HG03060 (cell line): ENCODE data around the gene NEK5.

ENCODE experiments used
- ATAC-seq: cut with Tn5 transposase; IDR thresholded peaks from one replicate; pipeline ENCODE4 v1.9.1; 2021; ENCODE audit warnings: low read depth, moderate number of reproducible peaks; ENCODE audit not compliant: unreplicated experiment

The NEK5 gene

DNA sequence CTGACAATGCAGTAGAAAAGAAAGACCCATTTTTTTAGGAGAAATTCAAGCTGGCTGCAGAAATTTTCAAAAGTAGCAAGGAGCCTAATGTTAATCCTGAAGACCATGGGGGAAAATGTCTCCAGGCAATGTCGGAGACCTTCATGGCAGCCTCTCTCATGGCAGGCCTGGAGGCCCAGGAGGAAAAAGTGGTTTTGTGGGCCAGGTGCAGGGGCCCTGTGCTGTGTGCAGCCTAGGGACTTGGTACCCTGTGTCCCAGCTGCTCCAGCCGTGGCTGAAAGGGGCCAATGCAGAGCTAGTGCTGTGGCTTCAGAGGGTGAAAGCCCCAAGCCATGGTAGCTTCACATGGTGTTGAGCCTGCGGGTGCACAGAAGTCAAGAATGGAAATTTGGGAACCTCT lies 112.6 kb downstream of the NEK5 start:
- ATAC-seq = no peak

DNA sequence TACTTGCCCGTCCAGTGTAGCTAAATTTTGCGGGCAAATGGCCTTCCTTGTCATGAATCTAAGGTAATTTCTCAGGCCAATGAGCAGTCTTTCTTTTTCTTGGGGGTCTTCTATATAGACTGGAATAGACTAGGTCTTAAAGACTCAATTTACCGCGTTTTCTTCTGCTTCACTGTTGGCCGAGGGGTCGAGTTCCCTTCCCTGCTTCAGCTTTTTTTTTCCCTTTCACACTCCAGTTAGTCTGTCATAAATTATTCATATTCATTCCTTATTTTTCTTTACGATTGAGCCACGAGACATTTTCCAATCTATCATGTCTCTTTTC lies 116.4 kb downstream of the NEK5 start:
- ATAC-seq = no peak

DNA sequence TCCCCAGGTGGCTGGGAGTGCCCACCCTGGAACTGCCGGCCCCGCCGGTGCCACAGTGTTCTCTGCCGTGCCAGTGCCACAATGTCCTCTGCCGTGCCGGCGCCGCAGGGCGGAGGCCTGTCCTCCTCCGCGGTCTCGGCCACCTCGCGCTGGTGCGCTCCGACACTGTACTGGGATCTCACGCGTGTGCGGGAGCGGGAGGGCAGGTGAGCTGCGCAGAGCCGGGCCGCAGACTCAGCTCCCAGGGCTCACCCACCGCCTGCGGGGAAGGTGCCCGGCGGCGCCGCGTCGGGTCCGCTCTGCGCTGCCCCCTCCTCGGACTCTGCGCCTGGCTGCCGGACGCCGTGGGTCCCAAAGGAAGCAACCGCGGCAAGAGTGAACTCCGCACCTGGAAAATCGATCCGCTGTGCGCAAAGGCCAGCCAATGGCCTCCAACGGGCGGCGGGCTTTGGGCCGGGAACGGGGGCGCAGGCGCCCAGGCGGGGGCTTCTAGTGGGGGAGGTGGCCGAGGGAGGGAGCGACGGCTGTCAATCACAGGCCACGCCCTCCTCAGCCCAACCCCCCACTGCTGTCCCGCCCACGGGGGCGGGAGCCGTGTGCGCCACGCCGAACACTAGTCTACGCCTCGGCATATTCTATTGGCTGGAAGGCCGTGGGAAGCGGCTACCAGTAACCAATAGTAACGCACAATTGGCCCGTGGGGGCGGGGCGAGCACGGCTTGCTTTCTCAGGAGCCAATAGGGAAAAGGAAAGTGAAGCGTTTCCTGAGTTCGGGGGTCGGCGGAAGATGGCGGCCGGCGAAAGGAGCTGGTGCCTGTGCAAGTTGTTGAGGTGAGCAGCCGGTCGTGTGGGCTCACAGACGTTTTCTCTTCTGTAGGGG lies 117.0 kb downstream of the NEK5 start, which contains the start of gene ALG11:
Gene ALG11, plus strand, starts transcription at position 767 of the 880 bp plus-strand sequence. Its CDS starts 21 bp downstream, at position 788.
- ATAC-seq = peak; percentile 98

DNA sequence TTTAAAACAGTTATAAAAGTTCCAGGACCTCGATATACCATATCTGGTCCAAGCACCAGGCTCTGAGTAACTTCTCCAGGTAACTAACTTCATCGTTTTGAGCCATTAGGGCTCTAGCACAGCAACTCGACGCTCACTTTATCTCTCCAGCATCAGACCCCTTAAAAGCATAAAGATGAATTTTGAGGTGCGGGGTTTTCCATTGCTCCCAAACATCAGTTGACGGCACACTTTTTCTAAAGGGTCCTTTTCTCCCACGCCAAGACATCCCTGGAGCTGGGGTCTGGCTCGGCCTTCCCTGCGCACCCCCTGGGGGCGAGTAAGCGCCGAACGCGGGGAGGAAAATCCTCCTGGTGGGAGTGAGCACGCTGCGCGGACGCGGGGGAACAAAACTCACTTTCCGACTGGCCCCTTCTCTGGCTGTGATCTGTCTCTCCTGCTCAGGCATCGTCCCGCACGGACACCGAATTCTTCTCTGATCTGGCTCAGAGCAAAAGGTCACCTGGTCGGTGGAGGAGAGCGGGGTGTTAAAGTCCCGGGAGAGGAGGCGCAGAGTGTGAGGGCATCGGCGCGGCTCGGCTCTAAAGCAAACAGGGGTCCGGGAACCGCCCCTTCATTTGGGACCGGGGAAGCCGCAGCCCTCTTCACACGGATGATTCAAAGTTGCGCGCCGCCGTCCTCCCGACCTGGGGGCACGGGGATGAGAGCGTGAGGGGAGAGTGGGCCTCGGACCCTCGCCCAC lies 117.8 kb downstream of the NEK5 start, which contains the start of gene ATP7B:
Gene ATP7B, minus strand, starts transcription at position 561 of the 742 bp plus-strand sequence. Its CDS starts 113 bp downstream, at position 448.
- no peak for ATAC-seq

DNA sequence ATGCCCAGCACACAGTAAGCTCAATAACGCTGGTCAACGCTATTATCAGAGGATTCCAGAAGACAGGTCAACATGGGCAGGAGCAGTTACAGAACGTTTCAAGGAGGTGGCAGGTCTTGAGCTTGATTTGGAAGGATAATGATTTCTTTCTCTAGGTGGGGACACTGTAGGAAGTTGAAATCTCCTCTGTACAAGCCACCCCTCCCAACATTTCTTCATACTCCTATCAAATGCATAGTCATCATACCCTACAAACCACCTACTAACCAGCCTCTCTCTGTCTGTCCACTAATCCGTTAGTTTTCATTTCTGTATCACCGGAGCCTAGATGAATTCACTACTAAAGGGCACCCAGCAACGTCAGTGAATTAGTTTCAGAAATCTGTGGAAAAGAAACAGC lies 118.9 kb downstream of the NEK5 start:
- ATAC-seq = no peak

DNA sequence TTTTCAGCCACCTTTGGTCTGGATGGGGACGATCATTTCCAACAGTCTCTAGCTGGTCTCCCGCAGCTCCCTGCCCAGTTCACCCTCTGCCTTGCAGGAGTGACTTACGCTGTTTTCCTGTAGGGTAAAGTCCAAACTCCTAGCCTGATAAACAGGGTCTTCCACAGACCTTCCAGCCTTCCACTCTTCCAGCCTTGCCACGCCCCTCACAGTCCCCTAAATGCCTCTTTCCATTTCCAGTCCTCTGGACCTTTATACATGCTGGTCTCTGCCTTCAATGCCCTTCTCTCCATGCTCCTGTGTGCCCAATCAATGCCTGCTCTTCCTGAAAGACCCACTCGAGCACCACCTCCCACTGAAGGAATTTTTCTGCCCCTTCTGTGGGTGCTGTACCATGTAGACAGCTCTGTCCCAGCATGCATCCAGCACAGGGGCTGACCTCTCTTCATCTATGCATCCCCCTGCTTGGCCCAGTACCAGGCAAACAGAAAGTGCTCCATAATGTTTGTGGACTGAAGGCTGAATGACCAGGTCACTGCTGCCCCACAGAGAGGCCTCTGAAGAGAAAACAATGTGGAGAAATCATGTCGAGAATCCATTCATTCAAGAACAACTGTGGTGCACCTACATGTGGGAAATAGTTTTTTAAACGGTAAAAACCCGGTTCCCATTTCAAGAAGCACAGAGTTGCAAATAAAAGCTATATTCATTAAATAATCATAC lies 122.2 kb downstream of the NEK5 start:
- ATAC-seq = no peak

DNA sequence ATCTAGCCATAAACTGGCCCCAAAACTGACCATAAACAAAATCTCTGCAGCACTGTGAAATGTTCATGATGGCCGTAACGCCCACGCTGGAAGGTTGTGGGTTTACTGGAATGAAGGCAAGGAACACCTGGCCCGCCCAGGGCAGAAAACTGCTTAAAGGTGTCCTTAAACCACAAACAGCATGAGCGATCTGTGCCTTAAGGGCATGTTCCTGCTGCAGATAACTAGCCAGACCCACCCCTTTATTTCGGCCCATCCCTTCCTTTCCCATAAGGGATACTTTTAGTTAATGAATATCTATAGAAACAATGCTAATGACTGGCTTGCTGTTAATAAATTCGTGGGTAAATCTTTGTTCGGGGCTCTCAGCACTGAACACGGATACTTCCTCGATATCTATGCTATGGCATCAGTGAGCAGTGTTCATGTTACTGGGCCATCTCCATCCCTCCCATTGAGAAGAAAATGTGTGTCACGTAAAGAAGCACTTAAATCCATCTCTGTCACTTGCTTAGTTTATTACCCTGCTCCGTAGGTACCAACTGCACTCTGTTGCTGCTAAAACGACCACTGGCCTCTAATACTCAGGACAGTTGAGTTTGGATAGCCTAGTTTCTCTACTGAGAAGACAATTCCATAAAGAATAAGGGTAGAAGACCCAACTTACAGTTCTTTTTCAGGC lies 122.9 kb downstream of the NEK5 start:
- no peak for ATAC-seq

DNA sequence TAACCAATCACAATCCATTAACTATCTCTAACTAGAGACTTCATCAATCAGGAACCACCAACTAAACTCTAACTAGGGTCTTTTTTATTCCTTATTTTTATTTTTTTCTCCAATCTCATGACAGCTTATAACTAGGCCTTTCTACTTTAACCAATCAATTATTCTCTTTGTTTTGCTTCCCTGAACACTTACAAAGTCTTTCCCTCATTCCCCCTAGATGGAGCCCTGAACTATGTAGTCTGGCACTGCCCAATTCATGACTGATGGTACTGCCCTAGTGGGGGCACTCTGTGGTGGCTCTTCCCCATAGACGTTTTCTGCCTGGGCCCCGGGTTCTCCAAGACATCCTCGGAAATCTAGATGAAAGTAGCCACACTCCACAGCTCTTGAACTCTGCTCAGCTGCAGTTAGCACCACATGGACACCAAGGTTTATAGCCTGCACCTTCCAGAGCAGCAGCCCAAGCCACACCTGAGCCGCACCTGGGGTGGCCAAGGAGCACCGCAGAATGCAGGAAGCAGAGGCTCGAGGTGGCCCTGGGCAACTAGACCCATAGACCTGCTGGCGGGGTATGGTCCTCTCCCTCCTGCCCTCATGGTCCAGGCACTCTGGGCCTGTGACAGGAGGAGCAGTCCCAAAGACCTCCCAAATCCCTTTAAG lies 124.2 kb downstream of the NEK5 start:
- no peak for ATAC-seq

DNA sequence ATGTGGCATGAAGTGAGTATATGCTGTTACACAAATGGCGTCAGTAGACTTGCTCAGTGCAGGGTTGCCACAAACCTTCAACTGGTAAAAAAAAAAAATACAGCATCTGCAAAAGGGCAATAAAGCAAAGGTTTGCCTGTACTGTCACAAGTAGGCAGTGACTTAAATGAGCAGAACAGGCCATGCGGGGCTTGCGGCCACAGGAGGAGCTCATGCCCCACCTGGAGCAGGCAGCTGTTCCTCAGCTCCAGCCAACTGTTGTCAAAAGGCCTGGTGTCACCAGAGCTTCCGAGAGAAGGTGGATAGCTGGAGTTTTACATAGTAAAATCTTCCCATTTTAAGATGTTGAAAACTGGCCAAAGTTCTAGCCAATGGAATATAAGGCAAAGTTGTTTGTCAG lies 125.3 kb downstream of the NEK5 start:
- ATAC-seq = no peak

DNA sequence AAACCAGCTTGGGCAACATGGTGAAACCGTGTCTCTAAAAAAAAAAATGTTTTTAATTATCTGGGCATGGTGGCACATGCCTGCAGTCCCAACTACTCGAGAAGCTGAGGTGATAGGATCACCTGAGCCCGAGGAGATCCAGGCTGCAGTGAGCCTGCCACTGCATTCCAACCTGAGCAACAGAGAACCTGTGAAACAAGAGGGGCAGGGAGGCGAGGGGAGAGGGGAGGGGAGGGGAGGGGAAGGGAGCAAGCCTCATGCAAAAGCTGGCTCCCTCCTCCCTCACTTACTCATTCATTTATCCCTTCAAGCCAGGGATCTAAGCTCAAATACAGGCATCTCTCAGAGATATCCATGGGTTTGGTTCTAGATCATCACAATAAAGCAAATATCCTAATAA lies 126.5 kb downstream of the NEK5 start:
- no peak for ATAC-seq

DNA sequence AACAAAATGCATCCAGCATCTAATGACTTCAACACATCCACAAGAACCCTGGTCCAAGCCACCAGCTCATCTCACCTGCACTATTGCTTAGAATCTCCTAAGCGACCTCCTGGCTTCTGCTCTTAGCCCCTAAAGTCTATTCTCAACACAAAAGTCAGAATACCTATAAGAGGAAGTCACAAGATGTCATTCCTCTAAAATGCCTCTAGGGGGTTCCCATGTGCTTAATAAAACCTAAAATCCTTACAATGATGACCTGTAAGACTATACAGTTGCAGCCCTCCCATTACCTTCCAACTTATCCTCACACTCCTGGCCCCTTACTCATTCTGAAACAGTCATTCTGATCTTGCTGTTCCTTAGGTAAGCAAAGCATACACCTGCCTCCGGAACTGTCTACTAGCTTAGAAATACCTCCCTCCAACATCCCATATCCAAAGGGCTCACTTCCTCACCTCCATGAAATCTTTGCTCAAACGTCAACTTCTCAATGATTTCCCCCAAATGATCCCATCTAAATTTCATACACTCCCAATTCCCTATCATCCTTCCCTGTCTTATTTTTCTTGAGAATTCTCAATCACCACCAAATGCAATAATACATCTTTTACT lies 127.6 kb downstream of the NEK5 start:
- peak; percentile 73 for ATAC-seq

DNA sequence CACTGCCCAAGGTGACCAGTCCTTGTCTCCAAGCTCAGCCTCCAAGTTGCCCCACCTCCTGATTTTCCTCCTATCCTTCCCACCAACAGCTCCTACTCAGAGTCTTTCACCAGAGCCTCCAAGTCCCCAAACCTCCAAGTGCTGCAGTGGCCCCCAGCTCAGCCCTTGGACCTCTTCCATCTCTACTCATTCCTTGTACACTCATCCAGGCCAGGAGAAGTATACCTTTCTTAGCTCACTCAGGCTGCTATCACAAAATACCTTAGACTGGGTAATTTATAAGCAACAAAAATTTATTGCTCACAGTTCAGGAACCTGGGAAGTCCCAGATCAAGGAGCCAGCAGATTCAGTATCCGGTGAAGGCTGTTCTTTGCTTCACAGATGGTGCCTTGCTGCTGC lies 129.0 kb downstream of the NEK5 start:
- no peak for ATAC-seq

DNA sequence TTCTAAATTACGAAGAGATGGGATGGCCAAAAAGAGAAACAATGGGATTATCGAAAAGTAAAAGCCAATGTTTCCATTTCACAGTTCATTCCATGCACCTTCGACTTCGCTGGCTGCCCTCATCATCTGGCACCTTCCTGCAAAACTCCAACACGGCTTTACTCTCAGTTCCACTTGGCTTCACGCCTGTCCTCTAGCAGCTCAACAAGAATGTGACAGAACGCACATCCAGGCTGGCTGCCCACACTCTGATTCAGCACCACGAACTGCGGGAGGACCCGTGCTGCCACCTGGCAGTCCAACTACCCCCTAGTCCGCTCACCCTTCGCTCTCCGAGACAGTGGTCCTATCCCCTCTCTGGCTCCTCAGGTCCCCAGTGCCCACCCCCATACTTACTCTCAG lies 129.4 kb downstream of the NEK5 start:
- ATAC-seq = no peak

DNA sequence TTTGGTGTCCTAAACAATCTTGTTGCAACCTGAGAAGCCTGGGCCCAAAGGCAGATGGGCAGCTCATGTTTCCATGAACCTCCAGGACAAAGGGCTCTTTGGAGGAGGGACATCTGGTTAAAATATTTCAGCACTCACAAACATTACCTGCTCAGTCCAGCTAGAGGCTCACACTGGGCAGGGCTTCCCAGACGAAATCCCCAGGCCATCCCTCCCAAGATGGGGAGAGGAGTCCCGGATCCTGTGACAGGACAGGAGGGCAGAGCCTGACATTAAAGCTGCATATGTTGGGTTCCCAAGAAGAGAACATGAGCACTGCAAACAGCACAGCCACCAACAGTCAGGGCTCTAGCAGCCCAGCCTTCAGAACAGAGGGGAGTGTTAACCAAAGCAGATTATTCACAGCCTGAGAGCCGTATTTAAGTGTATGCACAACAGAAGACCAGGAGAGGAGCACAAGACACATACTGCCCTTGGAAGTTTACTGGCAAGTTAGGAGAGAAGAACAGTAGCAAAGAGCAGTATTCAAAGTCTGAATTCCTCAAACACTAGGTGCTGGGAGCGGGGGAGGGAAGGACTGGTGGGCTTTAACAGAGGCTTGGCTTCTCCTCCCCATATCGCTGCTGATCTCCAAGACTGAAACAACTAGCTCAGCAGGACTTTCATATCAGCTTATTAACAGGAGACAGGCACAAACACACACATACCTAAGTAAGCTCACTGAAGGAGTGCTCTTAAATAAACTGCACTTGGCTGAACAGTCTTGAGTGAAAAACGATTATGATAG lies 130.0 kb downstream of the NEK5 start:
- ATAC-seq = no peak

DNA sequence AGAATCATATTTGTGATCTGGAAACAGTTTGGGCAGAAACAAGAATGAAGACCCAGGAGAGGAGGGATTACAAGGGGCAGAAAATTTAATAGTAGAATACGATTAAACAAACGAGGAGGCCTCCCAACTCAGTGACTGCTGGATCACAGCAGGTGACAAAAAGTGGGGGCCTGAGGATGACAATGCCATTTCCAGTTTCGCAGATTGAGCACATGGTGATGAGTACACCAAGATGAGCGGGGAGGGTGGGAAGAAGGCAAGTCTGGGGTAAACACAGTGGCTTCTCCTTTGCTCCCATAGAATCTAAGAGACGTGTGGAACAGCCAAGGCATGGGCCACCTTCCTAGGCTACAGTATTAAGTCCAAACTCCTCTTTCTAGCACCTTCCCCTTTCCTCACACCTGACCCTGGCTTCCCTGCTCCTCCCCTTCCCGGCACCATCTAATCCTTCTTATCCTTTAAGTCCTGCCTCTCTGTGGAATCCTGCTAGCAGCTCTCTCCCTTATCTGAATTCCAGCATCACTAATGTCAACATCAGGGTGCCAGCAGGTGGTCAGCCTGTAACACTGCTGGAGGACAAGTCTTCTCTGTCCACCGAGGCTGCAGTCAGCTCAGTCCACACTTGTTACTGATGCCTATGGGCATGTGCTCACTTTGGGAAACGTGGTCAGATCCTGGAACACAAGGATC lies 131.1 kb downstream of the NEK5 start:
- no peak for ATAC-seq

DNA sequence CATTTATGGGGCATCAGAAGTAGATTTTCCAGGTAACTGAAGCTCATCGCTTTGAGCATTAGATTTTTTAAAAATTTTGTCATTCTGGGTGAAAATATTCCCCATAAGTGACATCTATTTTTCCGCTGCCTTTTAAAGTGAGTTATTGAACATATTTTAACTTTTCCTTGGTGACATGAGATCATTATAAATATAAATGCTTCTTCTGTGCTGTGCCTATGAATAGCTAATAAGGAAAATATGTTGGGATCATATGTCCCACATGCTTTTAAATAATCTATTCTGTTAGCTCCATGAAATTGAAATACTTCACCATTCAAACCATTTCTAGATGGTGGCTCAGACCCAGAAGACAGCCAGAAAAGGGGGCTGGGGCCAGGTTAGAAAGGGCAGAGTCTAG lies 131.7 kb downstream of the NEK5 start:
- ATAC-seq = no peak

DNA sequence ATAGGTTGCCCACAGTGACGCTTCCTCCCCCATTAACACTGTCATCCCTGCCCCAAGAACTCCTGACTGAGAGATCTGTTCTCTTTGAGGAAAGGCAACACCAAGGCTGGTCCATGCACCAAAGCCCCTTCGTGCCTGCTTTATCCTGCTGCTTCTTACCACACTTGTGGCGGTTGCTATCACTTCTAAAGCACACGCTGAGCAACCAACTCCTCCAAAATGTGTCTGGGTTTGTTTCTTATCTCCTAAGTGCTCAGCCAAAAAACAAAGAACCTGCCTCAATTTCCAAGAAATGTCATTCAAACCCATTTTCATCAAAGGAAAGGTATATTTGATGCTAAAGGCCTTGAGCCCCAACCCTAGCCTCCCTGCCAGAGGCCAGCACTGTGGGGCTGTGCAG lies 132.2 kb downstream of the NEK5 start:
- no peak for ATAC-seq
